Mesendoderm (in vitro differentiated cells): ENCODE results near the gene NGRN.
"Not testable (repeated sequence)": the region's sequence is repeated elsewhere in the genome, so short reads cannot be mapped to it uniquely, and the experiment has no call there.

Source experiments
- DNase-seq: peaks from one replicate; pipeline ENCODE4 v3.0.0; 2013
- H2AK5ac ChIP-seq: 2 replicates; pipeline ENCODE4 v1.6.1; 2013; ENCODE audit warnings: low read length, inconsistent platforms
- H2BK120ac ChIP-seq: 2 replicates; pipeline ENCODE4 v1.6.1; 2013; ENCODE audit warnings: low read depth, mild to moderate bottlenecking, low read length, moderate library complexity, mixed read lengths
- H2BK15ac ChIP-seq: replicated peaks from 2 replicates; pipeline ENCODE4 v1.6.1; 2013; ENCODE audit warnings: low read depth, mild to moderate bottlenecking, moderate library complexity
- H2BK5ac ChIP-seq: 2 replicates; pipeline ENCODE4 v1.6.1; 2013; ENCODE audit warnings: low read length, inconsistent platforms
- H3K18ac ChIP-seq: 2 replicates; pipeline ENCODE4 v1.6.1; 2013; ENCODE audit warnings: mild to moderate bottlenecking, low read length, mixed read lengths
- H3K23ac ChIP-seq: one replicate; pipeline ENCODE4 v1.6.1; 2013; ENCODE audit warnings: low read length
- H3K27ac ChIP-seq: 2 replicates; pipeline ENCODE4 v1.5.1; 2013; ENCODE audit warnings: low read depth, mild to moderate bottlenecking, inconsistent platforms, low read length, moderate library complexity
- H3K27me3 ChIP-seq: 2 replicates; pipeline ENCODE4 v1.6.1; 2013; ENCODE audit warnings: low read length, control low read depth, mild to moderate bottlenecking, inconsistent platforms; ENCODE audit not compliant: insufficient read depth, poor library complexity
- H3K36me3 ChIP-seq: 2 replicates; pipeline ENCODE4 v1.6.1; 2013; ENCODE audit warnings: low read length, inconsistent platforms; ENCODE audit not compliant: control insufficient read depth, insufficient read depth
- H3K4ac ChIP-seq: one replicate; pipeline ENCODE4 v1.6.1; 2013; ENCODE audit warnings: low read depth, mild to moderate bottlenecking, low read length, moderate library complexity
- H3K4me1 ChIP-seq: 2 replicates; pipeline ENCODE4 v1.6.1; 2013; ENCODE audit warnings: low read depth, low read length, inconsistent platforms; ENCODE audit not compliant: control insufficient read depth
- H3K4me2 ChIP-seq: 2 replicates; pipeline ENCODE4 v1.6.1; 2013; ENCODE audit warnings: low read length
- H3K4me3 ChIP-seq: 2 replicates; pipeline ENCODE4 v1.5.1; 2013; ENCODE audit warnings: mild to moderate bottlenecking, low read length
- H3K56ac ChIP-seq: one replicate; pipeline ENCODE4 v1.6.1; 2013; ENCODE audit warnings: low read length
- H3K79me1 ChIP-seq: 2 replicates; pipeline ENCODE4 v1.6.1; 2013; ENCODE audit warnings: low read length, inconsistent platforms
- H3K79me2 ChIP-seq: 2 replicates; pipeline ENCODE4 v1.6.1; 2013; ENCODE audit warnings: mild to moderate bottlenecking, low read length; ENCODE audit not compliant: control insufficient read depth, insufficient read depth
- H3K9ac ChIP-seq: 2 replicates; pipeline ENCODE4 v1.6.1; 2013; ENCODE audit warnings: low read length, inconsistent platforms
- H4K5ac ChIP-seq: one replicate; pipeline ENCODE4 v1.6.1; 2013; ENCODE audit warnings: low read length
- H4K8ac ChIP-seq: one replicate; pipeline ENCODE4 v1.6.1; 2013; ENCODE audit warnings: low read depth, mild to moderate bottlenecking, control low read depth, low read length, moderate library complexity
- WGBS: extraction: QIAGEN DNeasy Blood & Tissue Kit; methylation state at CpG from one replicate; pipeline ENCODE4 v1.1.7; 2013; ENCODE audit warnings: low lambda C conversion rate, missing lambda C conversion rate; ENCODE audit not compliant: insufficient coverage; ENCODE audit errors: extremely low coverage; 5-methylcytosine and 5-hydroxymethylcytosine counted together

Gene NGRN

DNA sequence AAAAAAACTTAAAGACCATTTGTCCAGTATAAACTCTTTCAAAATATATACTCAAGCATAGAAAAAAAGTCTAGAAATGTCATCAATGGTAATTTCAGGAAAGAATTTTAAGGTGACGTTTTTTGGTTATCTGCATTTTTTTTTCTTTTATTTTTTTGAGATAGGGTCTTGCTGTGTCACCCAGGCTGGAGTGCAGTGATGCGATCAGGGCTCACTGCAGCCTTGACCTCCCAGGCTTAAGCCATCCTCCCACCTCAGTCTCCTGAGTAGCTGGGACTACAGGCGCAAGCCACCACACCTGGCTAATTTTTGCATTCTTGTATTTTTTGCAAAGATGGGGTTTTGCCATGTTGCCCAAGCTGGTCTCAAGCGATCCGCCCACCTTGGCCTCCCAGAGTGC lies 15.3 kb downstream of the NGRN start:
- H4K5ac ChIP-seq, H2BK120ac ChIP-seq, H3K4ac ChIP-seq, H3K36me3 ChIP-seq, H3K4me3 ChIP-seq, H3K4me1 ChIP-seq, H2BK15ac ChIP-seq, H3K27me3 ChIP-seq, H3K4me2 ChIP-seq, H2AK5ac ChIP-seq, H2BK5ac ChIP-seq, H3K18ac ChIP-seq, H3K79me1 ChIP-seq, H3K27ac ChIP-seq, H3K9ac ChIP-seq, DNase-seq, H3K56ac ChIP-seq, H3K79me2 ChIP-seq, H3K23ac ChIP-seq, H4K8ac ChIP-seq: not testable (repeated sequence)
- no CpG with 5 or more reads among the region's 5 CpGs for WGBS

GRCh38 chr15:90281637-90282036 lies 16.2 kb downstream of the NGRN start:
- H3K18ac ChIP-seq, H3K4ac ChIP-seq, H3K79me2 ChIP-seq, H3K36me3 ChIP-seq, H3K27me3 ChIP-seq, H3K4me2 ChIP-seq, H3K4me3 ChIP-seq, H3K79me1 ChIP-seq, H4K5ac ChIP-seq, H2BK5ac ChIP-seq, H3K56ac ChIP-seq, H2BK15ac ChIP-seq, H3K23ac ChIP-seq, H4K8ac ChIP-seq, H3K4me1 ChIP-seq, H3K27ac ChIP-seq, H2AK5ac ChIP-seq, H3K9ac ChIP-seq, H2BK120ac ChIP-seq, DNase-seq: not testable (repeated sequence)
- WGBS, result no CpG with 5 or more reads among the region's 6 CpGs

- no peak overlapping the region for H2BK120ac ChIP-seq
- no peak overlapping the region for H3K4ac ChIP-seq
- no peak overlapping the region for H4K8ac ChIP-seq
- H3K23ac ChIP-seq, result no peak overlapping the region
- H3K9ac ChIP-seq, result no peak overlapping the region
- no peak overlapping the region for H4K5ac ChIP-seq
- no peak overlapping the region for H3K18ac ChIP-seq
- no peak overlapping the region for H3K4me3 ChIP-seq
- H3K79me2 ChIP-seq, result no peaks in the 10 kb centered on the region
- no peaks in the 10 kb centered on the region for H3K79me1 ChIP-seq
- no peaks in the 10 kb centered on the region for H3K36me3 ChIP-seq
- H3K56ac ChIP-seq, result no peak overlapping the region
- H3K27me3 ChIP-seq, result no peaks in the 10 kb centered on the region
- no peak overlapping the region for H3K4me2 ChIP-seq
- DNase-seq, result peak; percentile 32
- no peak overlapping the region for H2BK5ac ChIP-seq
- no peak overlapping the region for H2BK15ac ChIP-seq
- no peak overlapping the region for H3K27ac ChIP-seq
- no peaks in the 10 kb centered on the region for H3K4me1 ChIP-seq
- H2AK5ac ChIP-seq, result no peak overlapping the region
Measured at GRCh38 chr15:90286678-90287077, 21.2 kb downstream of the NGRN start.

DNA sequence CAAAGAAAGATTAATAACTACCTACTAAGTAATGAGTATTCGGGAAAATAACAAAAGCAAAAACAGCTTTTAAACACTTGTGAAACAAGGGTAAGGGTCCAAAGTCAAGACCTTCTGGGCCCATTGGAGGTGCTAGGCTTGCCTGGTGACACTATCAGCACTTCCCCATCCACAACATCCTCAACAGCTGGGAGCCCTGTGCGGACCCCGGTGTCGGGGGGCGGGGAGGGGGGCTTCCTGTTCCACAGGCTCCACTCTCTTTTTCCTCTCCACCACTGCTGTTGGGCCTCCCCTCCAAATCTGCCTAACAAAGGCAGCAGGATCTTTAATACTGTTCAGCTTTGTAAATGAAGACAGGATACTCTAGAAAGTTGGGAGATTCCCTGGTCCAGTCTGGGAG lies 21.6 kb downstream of the NGRN start:
- no peak overlapping the region for H3K27ac ChIP-seq
- H3K27me3 ChIP-seq, result no peaks in the 10 kb centered on the region
- no CpG with 5 or more reads among the region's 5 CpGs for WGBS
- no peak overlapping the region for H3K9ac ChIP-seq
- DNase-seq, result no peak
- H3K4me1 ChIP-seq, result no peaks in the 10 kb centered on the region
- H3K4me2 ChIP-seq, result no peak overlapping the region
- H3K18ac ChIP-seq, result no peak overlapping the region
- no peak overlapping the region for H2BK5ac ChIP-seq
- H3K79me1 ChIP-seq, result no peaks in the 10 kb centered on the region
- no peak overlapping the region for H2BK120ac ChIP-seq
- no peaks in the 10 kb centered on the region for H3K79me2 ChIP-seq
- H2AK5ac ChIP-seq, result no peak overlapping the region
- H3K36me3 ChIP-seq, result no peaks in the 10 kb centered on the region
- H4K5ac ChIP-seq, result no peak overlapping the region
- H2BK15ac ChIP-seq, result no peak overlapping the region
- no peak overlapping the region for H3K4ac ChIP-seq
- no peak overlapping the region for H3K4me3 ChIP-seq
- H3K56ac ChIP-seq, result no peak overlapping the region
- H3K23ac ChIP-seq, result no peak overlapping the region
- no peak overlapping the region for H4K8ac ChIP-seq

- no peaks in the 10 kb centered on the region for H3K79me2 ChIP-seq
- no peak overlapping the region for H2BK120ac ChIP-seq
- H3K4me2 ChIP-seq, result no peak overlapping the region
- no peaks in the 10 kb centered on the region for H3K36me3 ChIP-seq
- H4K5ac ChIP-seq, result no peak overlapping the region
- DNase-seq, result no peak
- H3K4me3 ChIP-seq, result no peak overlapping the region
- no peak overlapping the region for H3K4ac ChIP-seq
- no peak overlapping the region for H2AK5ac ChIP-seq
- no peak overlapping the region for H3K23ac ChIP-seq
- no peaks in the 10 kb centered on the region for H3K79me1 ChIP-seq
- no CpG with 5 or more reads among the region's 6 CpGs for WGBS
- H3K18ac ChIP-seq, result no peak overlapping the region
- no peak overlapping the region for H3K27ac ChIP-seq
- H4K8ac ChIP-seq, result no peak overlapping the region
- no peak overlapping the region for H2BK15ac ChIP-seq
- H3K27me3 ChIP-seq, result no peaks in the 10 kb centered on the region
- H3K4me1 ChIP-seq, result no peaks in the 10 kb centered on the region
- no peak overlapping the region for H3K56ac ChIP-seq
- no peak overlapping the region for H3K9ac ChIP-seq
- H2BK5ac ChIP-seq, result no peak overlapping the region
Measured at GRCh38 chr15:90287946-90288345, 22.5 kb downstream of the NGRN start.

DNA sequence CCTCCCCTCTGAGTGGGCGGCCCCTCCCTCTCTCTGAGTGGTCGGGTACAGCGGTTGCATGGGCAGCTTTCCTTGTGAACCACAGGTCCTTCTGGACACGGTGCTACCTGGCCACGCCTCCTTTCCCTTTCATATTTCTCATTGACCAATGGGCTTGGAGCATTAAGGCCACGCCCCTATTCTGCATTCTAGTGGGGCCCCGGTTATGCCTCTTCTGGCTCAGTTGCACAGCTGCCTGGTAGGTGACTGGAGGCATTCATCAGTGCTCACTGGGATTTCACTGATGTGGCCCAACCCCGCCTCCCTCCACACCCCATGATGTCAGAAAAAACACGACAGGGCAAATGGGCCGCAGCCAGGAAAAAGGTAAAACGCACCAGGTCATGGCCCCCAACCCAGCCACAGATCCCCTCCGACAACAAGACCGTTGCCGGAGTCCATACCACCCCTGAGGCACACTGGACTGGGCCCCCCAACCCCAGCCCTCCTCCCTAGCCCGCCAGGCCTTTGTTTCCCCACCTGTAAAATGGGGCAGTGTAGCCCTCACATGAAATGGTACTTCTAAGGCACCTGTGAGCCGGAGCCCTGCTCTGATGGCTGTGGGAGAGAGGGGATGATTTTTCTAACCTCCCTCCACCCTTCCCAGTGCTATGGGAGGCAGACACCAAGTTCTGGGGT lies 26.3 kb downstream of the NGRN start:
- WGBS, result no CpG with 5 or more reads among the region's 16 CpGs
- no peaks in the 10 kb centered on the region for H3K36me3 ChIP-seq
- peak; percentile 18 for DNase-seq

More for the DNA sequence above, 26.3 kb downstream of the NGRN start:
- no peaks in the 10 kb centered on the region for H3K27me3 ChIP-seq
- no peak overlapping the region for H2BK5ac ChIP-seq
- H3K4ac ChIP-seq, result no peak overlapping the region
- no peak overlapping the region for H2BK15ac ChIP-seq
- no peak overlapping the region for H2BK120ac ChIP-seq
- no peaks in the 10 kb centered on the region for H3K4me1 ChIP-seq
- no peak overlapping the region for H3K18ac ChIP-seq
- H3K4me3 ChIP-seq, result no peak overlapping the region
- H3K79me1 ChIP-seq, result no peaks in the 10 kb centered on the region
- H3K9ac ChIP-seq, result no peak overlapping the region
- H3K23ac ChIP-seq, result no peak overlapping the region
- no peak overlapping the region for H4K5ac ChIP-seq
- no peak overlapping the region for H2AK5ac ChIP-seq
- H3K79me2 ChIP-seq, result no peaks in the 10 kb centered on the region
- no peak overlapping the region for H3K27ac ChIP-seq
- no peak overlapping the region for H3K56ac ChIP-seq
- H3K4me2 ChIP-seq, result no peak overlapping the region
- H4K8ac ChIP-seq, result no peak overlapping the region
